Measurements from ENCODE around the gene SYNDIG1L.
A peak's percentile ranks its signal among the peaks of the same experiment; 100 is the strongest.

The SYNDIG1L gene

GRCh38 chr14:74400031-74400685 is 25.9 kb downstream of the SYNDIG1L start:
- TF ChIP-seq CTCF (IDR thresholded peaks at IDR 0.05): no peak
- no peaks in the 10 kb centered on the region for H3K36me3 ChIP-seq (ENCODE audit: control insufficient read depth, insufficient read depth, low read length)
- H3K4me1 ChIP-seq: peaks cover 13% of the 10 kb centered on the region
- H3K9ac ChIP-seq: no peak overlapping the region
- no peak overlapping the region for H3K4me3 ChIP-seq (ENCODE audit: low read depth, low read length)
- no peak overlapping the region for H3K4me2 ChIP-seq (ENCODE audit: low read length)
- H3K27me3 ChIP-seq (ENCODE audit: control insufficient read depth, insufficient read depth, low read length): no peaks in the 10 kb centered on the region
- H3K27ac ChIP-seq: no peak overlapping the region
- no peaks in the 10 kb centered on the region for H3K79me2 ChIP-seq
- H2AFZ ChIP-seq: peak overlapping the region; percentile 54
- no peaks in the 10 kb centered on the region for H3K9me3 ChIP-seq (ENCODE audit: control insufficient read depth, low read length)

GRCh38 chr14:74395094-74395493 is 30.9 kb downstream of the SYNDIG1L start:
- TF ChIP-seq CTCF (IDR thresholded peaks at IDR 0.05): no peak
- H3K27me3 ChIP-seq (ENCODE audit: control insufficient read depth, insufficient read depth, low read length): no peaks in the 10 kb centered on the region
- no peaks in the 10 kb centered on the region for H3K9me3 ChIP-seq (ENCODE audit: control insufficient read depth, low read length)

DNA sequence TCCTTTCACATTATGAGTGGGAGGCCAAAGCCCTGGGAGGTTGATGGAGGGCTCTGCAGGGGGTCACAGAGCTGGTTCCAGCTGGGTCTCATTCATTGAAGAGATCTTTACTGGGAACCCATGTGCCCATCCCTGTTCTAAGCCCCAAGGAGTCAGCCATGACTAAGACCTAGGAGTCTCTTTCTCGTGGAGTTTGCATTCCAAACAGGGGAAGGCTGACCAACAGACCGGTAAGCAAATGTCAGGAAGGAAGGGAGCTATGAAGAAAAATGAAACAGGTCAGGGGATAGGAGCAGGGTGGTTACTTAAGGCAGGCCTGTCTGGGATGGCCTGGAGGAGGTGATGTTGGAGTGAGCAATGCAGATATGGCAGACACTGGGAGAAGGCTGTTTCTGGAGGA is 31.5 kb downstream of the SYNDIG1L start:
- Histone ChIP-seq H2AFZ (no peak overlapping the region), H3K9ac (no peak overlapping the region), H3K4me3 (ENCODE audit: low read depth, low read length) (no peak overlapping the region), H3K79me2 (no peaks in the 10 kb centered on the region), H3K27ac (no peak overlapping the region), H3K4me1 (no peaks in the 10 kb centered on the region), H3K27me3 (ENCODE audit: control insufficient read depth, insufficient read depth, low read length) (no peaks in the 10 kb centered on the region), H3K36me3 (ENCODE audit: control insufficient read depth, insufficient read depth, low read length) (no peaks in the 10 kb centered on the region), H3K9me3 (ENCODE audit: control insufficient read depth, low read length) (no peaks in the 10 kb centered on the region), H3K4me2 (ENCODE audit: low read length) (no peak overlapping the region)
- TF ChIP-seq CTCF (IDR thresholded peaks at IDR 0.05): no peak

More at GRCh38 chr14:74395094-74395493, 30.9 kb downstream of the SYNDIG1L start:
- Histone ChIP-seq H3K4me2 (ENCODE audit: low read length) (no peak overlapping the region), H3K9ac (no peak overlapping the region), H3K79me2 (no peaks in the 10 kb centered on the region), H3K36me3 (ENCODE audit: control insufficient read depth, insufficient read depth, low read length) (no peaks in the 10 kb centered on the region), H2AFZ (no peak overlapping the region), H3K4me3 (ENCODE audit: low read depth, low read length) (no peak overlapping the region), H3K27ac (no peak overlapping the region), H3K4me1 (no peaks in the 10 kb centered on the region)

DNA sequence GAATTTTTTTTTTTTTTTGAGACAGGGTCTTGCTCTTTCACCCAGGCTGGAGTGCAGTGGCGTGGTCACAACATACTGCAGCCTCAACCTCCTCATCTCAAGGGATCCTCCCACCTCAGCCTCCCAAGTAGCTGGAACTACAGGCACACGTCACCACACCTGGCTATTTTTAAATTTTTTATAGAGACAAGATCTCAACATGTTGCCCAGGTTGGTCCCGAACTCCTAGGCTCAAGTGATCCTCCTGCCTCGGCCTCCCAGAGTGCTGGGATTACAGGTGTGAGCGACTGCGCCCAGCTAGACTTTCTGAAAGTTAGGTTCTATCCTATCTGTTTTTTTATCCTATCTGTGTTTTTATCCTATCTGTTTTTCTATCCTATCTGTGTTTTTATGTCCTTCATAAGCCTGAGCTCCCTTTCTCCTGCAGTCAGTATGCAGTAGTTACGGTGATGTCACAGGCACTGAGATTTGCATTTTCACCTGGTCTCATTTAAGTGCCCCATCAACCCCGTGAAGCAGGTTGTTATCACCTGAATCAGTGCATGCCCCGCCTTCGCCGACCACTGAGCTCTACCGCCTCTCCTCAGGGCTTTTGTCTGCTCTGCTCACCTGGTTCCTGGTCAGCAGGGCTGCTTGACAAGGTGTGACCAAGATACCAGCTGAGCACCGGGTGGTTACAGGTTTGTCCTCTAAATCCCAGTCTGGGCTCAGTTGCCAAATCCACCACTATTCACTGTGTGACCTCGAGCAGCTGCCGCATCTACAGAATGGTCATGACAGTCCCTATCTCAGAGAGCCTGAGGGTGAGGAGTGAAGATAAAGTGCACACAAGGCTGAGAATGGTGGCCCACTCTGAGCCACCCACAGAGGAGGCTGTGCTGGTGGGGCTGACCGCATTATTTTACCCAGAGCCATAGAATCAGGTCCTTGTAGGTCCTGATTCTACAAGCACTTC is 33.1 kb downstream of the SYNDIG1L start:
- no peak for TF ChIP-seq CTCF (IDR thresholded peaks at IDR 0.05)
- H3K36me3 ChIP-seq (ENCODE audit: control insufficient read depth, insufficient read depth, low read length): no peaks in the 10 kb centered on the region

More for the DNA sequence above, 33.1 kb downstream of the SYNDIG1L start:
- Histone ChIP-seq H3K9ac (no peak overlapping the region), H3K79me2 (no peaks in the 10 kb centered on the region), H3K4me1 (no peaks in the 10 kb centered on the region), H3K27ac (no peak overlapping the region), H3K9me3 (ENCODE audit: control insufficient read depth, low read length) (no peaks in the 10 kb centered on the region), H3K27me3 (ENCODE audit: control insufficient read depth, insufficient read depth, low read length) (no peaks in the 10 kb centered on the region), H3K4me3 (ENCODE audit: low read depth, low read length) (no peak overlapping the region), H3K4me2 (ENCODE audit: low read length) (no peak overlapping the region), H2AFZ (no peak overlapping the region)

Measured in parathyroid adenoma (tissue), 2 donors.